Fibroblast of the aortic adventitia (primary cell): ENCODE results near the gene FAAH. TPM values are rescaled to one million over a fixed set of nuclear protein-coding genes. Genes with fewer than 3 reads are reported as not detected.

ENCODE experiments used
- DNase-seq: peaks from one replicate; pipeline ENCODE4 v3.0.0-alpha.2; 2010; ENCODE audit warnings: low read depth
- H3K4me3 ChIP-seq: 2 replicates; pipeline ENCODE4 v1.5.1; 2011; ENCODE audit warnings: low read depth, mild to moderate bottlenecking, control low read depth, low read length, moderate library complexity
- CTCF ChIP-seq: IDR thresholded peaks from 2 replicates; pipeline ENCODE4 v1.5.1; 2011; ENCODE audit warnings: mild to moderate bottlenecking, low read length, control low read depth, inconsistent platforms; ENCODE audit not compliant: insufficient read depth
- total RNA-seq: library from RNA; depleted of rRNA; stranded (reverse); fragments of >200 nt; gene quantifications from 2 replicates; pipeline ENCODE4 v1.2.3, GENCODE V29; 2012; ENCODE audit warnings: low replicate concordance

The FAAH gene
- total RNA-seq, 1 donor = 0.18 TPM

- no peak for TF ChIP-seq CTCF
- no peak overlapping the region for H3K4me3 ChIP-seq
- no peak for DNase-seq
Measured at GRCh38 chr1:46420533-46420915, 26.4 kb downstream of the FAAH start.

GRCh38 chr1:46421739-46422138 is 27.6 kb downstream of the FAAH start:
- no peak for TF ChIP-seq CTCF
- no peak for DNase-seq
- no peak overlapping the region for H3K4me3 ChIP-seq

- DNase-seq = no peak
- no peak overlapping the region for H3K4me3 ChIP-seq
- no peak for TF ChIP-seq CTCF
Measured at GRCh38 chr1:46422261-46422871, 28.2 kb downstream of the FAAH start.

- no peak for DNase-seq
- TF ChIP-seq CTCF = no peak
Measured at GRCh38 chr1:46423574-46424240, 29.6 kb downstream of the FAAH start.

GRCh38 chr1:46424730-46425129 is 30.6 kb downstream of the FAAH start:
- DNase-seq = no peak
- no peak overlapping the region for H3K4me3 ChIP-seq
- TF ChIP-seq CTCF = no peak

More at GRCh38 chr1:46423574-46424240, 29.6 kb downstream of the FAAH start:
- no peak overlapping the region for H3K4me3 ChIP-seq

GRCh38 chr1:46425726-46426125 is 31.6 kb downstream of the FAAH start:
- TF ChIP-seq CTCF = no peak
- no peak overlapping the region for H3K4me3 ChIP-seq
- no peak for DNase-seq

GRCh38 chr1:46427541-46427940 is 33.4 kb downstream of the FAAH start:
- DNase-seq = no peak
- no peak for TF ChIP-seq CTCF

More at GRCh38 chr1:46427541-46427940, 33.4 kb downstream of the FAAH start:
- H3K4me3 ChIP-seq = no peak overlapping the region
